PC-3 (cell line): ENCODE measurements around the gene NUAK2. TPM values are rescaled to one million over a fixed set of nuclear protein-coding genes. Genes with fewer than 3 reads are reported as not detected.
A peak's percentile ranks its signal among the peaks of the same experiment; 100 is the strongest.
"Not testable (repeated sequence)": the region's sequence is repeated elsewhere in the genome, so short reads cannot be mapped to it uniquely, and the experiment has no call there.

Experiments used
- ATAC-seq: fragments of 200-7000 bp; cut with Tn5 transposase; 2 replicates; pipeline ENCODE4 v1.9.1; 2020; ENCODE audit warnings: mild to moderate bottlenecking, moderate library complexity
- BruUV-seq: library from RNA; stranded (reverse); fragments of 400-500 nt; replicated peaks from 2 replicates; lab custom pipeline; 2021; lab: Mats Ljungman, UMichigan
- CTCF ChIA-PET: fragments of 300-600 bp; sonication (Branson Sonifier 250); formaldehyde crosslinking; loops from one replicate; lab custom pipeline; 2022; ENCODE audit warnings: antibody characterized with exemption; lab: Charles Lee
- POLR2A ChIA-PET: fragments of 300-600 bp; sonication (Branson Sonifier 250); formaldehyde crosslinking; loops from one replicate; lab custom pipeline; 2022; ENCODE audit warnings: antibody characterized with exemption; ENCODE audit not compliant: unreplicated experiment; lab: Charles Lee
- DNase-seq: peaks from one replicate; pipeline ENCODE4 v3.0.0-alpha.2; 2015
- H2AFZ ChIP-seq: fragments of 300-600 bp; sonication (generic); 2 replicates; pipeline ENCODE4 v1.6.0; 2016; ENCODE audit warnings: antibody characterized with exemption, low read length
- H3F3A ChIP-seq: fragments of 300-600 bp; sonication (generic); one replicate; pipeline ENCODE4 v1.6.0; 2017; ENCODE audit warnings: antibody characterized with exemption, low read length, control low read depth, mild to moderate bottlenecking; ENCODE audit not compliant: unreplicated experiment
- H3K27ac ChIP-seq: fragments of 300-600 bp; sonication (generic); 2 replicates; pipeline ENCODE4 v1.5.1; 2016; ENCODE audit warnings: mild to moderate bottlenecking, low read length
- H3K27me3 ChIP-seq: fragments of 300-600 bp; sonication (generic); 2 replicates; pipeline ENCODE4 v1.6.1; 2016; ENCODE audit warnings: low read length, mixed read lengths
- H3K36me3 ChIP-seq: fragments of 300-600 bp; sonication (generic); 2 replicates; pipeline ENCODE4 v1.6.1; 2016; ENCODE audit warnings: low read depth, mixed run types, low read length, mixed read lengths
- H3K4me1 ChIP-seq: fragments of 300-600 bp; sonication (generic); 2 replicates; pipeline ENCODE4 v1.5.1; 2016; ENCODE audit warnings: low read length; ENCODE audit not compliant: insufficient read depth
- H3K4me2 ChIP-seq: fragments of 300-600 bp; sonication (generic); 2 replicates; pipeline ENCODE4 v1.6.0; 2016; ENCODE audit warnings: low read length
- H3K4me3 ChIP-seq: fragments of 300-600 bp; sonication (generic); 2 replicates; pipeline ENCODE4 v1.5.1; 2016; ENCODE audit warnings: mild to moderate bottlenecking, low read length, mixed read lengths
- H3K79me2 ChIP-seq: fragments of 300-600 bp; sonication (generic); 2 replicates; pipeline ENCODE4 v1.6.1; 2017; ENCODE audit warnings: low read length, mixed read lengths
- H3K9ac ChIP-seq: fragments of 300-600 bp; sonication (generic); 2 replicates; pipeline ENCODE4 v1.6.0; 2016; ENCODE audit warnings: mild to moderate bottlenecking, low read length
- H3K9me2 ChIP-seq: fragments of 300-600 bp; sonication (generic); replicated peaks from 2 replicates; pipeline ENCODE4 v1.6.1; 2016; ENCODE audit warnings: mixed run types, low read length, mixed read lengths
- H3K9me3 ChIP-seq: fragments of 300-600 bp; sonication (generic); 2 replicates; pipeline ENCODE4 v1.6.1; 2016; ENCODE audit warnings: low read length, mixed read lengths
- H4K20me1 ChIP-seq: fragments of 300-600 bp; sonication (generic); 2 replicates; pipeline ENCODE4 v1.6.1; 2016; ENCODE audit warnings: low read length, mixed read lengths
- EZH2 ChIP-seq: fragments of 300-600 bp; sonication (generic); IDR thresholded peaks from one replicate; pipeline ENCODE4 v1.6.1; 2017; ENCODE audit warnings: antibody characterized with exemption, mild to moderate bottlenecking, low read length; ENCODE audit not compliant: unreplicated experiment
- EZH2phosphoT487 ChIP-seq: fragments of 300-600 bp; sonication (generic); IDR thresholded peaks from 2 replicates; pipeline ENCODE4 v1.6.1; 2018; ENCODE audit warnings: mild to moderate bottlenecking, antibody characterized with exemption, low read length, borderline replicate concordance
- intact Hi-C: fragments of 100-400 bp; cut with micrococcal nuclease; formaldehyde crosslinking; loops from 2 replicates; pipeline ENCODE4 v1.9.0; 2023
- total RNA-seq: library from RNA; depleted of rRNA; stranded (reverse); fragments of >200 nt; gene quantifications from 2 replicates; pipeline ENCODE4 v1.2.3, GENCODE V29; 2014
- TF ChIP-seq, protein P1 (sequence below): fragments of 300-600 bp; sonication (generic); conservative IDR thresholded peaks from 2 replicates; pipeline ENCODE4 v1.5.1; 2017; ENCODE audit warnings: antibody characterized with exemption, low read depth, mild to moderate bottlenecking, low read length

NUAK2 gene
- total RNA-seq, 1 experiment from 2014 or later, result 3.8 TPM

DNA sequence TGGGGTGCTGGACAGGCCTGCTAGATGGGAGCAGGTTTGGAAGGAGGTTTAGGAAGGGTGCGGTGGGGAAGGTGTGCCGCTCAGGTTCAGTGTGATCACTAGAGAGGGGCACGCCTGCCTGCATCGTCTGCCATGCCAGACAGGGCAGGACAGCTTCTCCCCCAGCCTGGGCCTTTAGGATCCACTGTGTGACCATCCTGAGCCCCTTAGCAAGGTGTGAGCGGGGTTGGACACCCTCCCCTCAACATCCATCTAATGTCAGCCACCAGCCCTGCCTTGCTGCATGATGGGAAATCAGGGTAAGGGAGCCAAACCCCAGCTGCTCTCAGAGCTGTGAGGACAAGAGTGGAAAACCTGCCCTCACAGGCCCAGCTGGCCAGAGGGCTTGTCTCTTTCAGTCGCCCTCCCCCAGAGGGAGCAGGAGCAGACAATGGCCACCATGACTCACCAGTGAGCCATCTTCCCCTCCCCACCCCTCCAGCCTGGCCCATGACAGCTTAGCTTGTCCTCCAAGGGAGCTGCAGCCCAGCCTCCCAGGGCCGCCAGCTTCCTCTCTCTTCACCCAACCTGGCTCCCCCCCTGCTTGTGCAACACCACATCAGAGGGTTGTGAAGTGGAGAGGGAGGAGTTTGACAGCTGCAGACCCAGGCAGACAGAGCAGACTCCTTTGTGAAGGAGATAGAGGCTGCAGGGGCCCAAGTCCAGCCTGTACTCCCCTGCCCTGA is 37.0 kb downstream of the NUAK2 start:
- Histone ChIP-seq H3F3A (no peaks in the 10 kb centered on the region), H3K27ac (peak overlapping the region; percentile 66), H4K20me1 (no peaks in the 10 kb centered on the region), H3K36me3 (no peaks in the 10 kb centered on the region), H3K9ac (peak overlapping the region; percentile 27), H2AFZ (peak overlapping the region; percentile 39), H3K9me2 (no peaks in the 10 kb centered on the region), H3K4me1 (peaks cover 45% of the 10 kb centered on the region), H3K27me3 (no peaks in the 10 kb centered on the region), H3K4me3 (no peak overlapping the region), H3K4me2 (peak overlapping the region; percentile 52), H3K9me3 (no peaks in the 10 kb centered on the region), H3K79me2 (no peaks in the 10 kb centered on the region)
- ChIA-PET POLR2A (interaction anchor here (0.5 to 1.3 kb wide), 6 partner anchors 12 to 1771 kb away, joined by 3 to 8 read pairs (median 4); no protein-coding TSS in a partner anchor), CTCF (interaction anchor here (0.7 to 1.3 kb wide), 7 partner anchors 10 to 41 kb away, joined by 3 to 15 read pairs (median 4); partner anchors contain the start of gene NUAK2)
- ATAC-seq (peak; percentile 98), DNase-seq (peak; percentile 99)
- no peak for TF ChIP-seq EZH2
- TF ChIP-seq EZH2phosphoT487, result no peak
- TF ChIP-seq, protein P1, sequence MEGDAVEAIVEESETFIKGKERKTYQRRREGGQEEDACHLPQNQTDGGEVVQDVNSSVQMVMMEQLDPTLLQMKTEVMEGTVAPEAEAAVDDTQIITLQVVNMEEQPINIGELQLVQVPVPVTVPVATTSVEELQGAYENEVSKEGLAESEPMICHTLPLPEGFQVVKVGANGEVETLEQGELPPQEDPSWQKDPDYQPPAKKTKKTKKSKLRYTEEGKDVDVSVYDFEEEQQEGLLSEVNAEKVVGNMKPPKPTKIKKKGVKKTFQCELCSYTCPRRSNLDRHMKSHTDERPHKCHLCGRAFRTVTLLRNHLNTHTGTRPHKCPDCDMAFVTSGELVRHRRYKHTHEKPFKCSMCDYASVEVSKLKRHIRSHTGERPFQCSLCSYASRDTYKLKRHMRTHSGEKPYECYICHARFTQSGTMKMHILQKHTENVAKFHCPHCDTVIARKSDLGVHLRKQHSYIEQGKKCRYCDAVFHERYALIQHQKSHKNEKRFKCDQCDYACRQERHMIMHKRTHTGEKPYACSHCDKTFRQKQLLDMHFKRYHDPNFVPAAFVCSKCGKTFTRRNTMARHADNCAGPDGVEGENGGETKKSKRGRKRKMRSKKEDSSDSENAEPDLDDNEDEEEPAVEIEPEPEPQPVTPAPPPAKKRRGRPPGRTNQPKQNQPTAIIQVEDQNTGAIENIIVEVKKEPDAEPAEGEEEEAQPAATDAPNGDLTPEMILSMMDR, result no peak
- BruUV-seq, result no TSS peak
- intact Hi-C loops, result no loop called here

DNA sequence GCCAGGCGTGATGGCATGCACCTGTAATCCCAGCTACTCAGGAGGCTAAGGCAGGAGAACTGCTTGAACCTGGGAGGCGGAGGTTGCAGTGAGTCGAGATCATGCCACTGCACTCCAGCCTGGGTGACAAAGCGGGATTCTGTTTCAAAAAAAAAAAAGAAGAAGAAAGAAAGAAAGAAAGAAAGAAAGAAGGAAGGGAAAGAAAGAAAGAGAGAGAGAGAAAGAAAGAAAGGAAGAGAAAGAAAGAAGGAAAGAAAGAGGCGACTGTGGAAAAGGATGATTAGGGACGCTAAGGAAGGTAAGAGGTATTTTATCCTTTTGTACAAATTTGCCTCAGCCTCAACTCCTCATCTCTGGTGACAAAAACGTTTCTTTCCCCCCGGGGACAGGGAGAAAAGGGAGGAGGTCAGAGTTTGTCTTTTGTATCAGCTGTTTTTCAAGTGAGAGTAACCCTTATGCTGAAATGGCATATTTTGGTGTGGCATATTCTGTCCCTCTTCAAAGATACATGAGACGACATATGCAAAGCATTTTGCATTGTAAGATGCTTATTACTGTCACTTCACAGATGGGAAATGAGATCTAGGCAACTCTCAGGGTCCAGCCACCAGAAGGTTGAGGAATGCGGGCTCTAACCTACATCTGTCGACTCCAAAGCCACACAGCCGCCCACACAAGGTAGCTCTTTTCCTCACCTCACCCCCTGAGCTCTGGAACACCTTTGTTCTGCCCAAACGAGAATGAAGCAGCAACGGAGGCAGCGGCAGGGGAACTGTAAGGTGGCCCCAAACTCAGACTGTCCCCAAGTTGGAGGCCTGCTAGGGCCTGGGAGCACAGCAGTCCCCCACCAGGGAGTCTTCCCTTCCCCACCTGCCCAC is 38.0 kb downstream of the NUAK2 start:
- no peaks in the 10 kb centered on the region for H3K79me2 ChIP-seq
- H3K4me2 ChIP-seq, result no peak overlapping the region
- H3K27ac ChIP-seq, result peak overlapping the region; percentile 66
- no peaks in the 10 kb centered on the region for H3F3A ChIP-seq
- no peak overlapping the region for H2AFZ ChIP-seq
- H3K4me3 ChIP-seq, result no peak overlapping the region
- no peak for TF ChIP-seq EZH2
- TF ChIP-seq, protein P1, result no peak
- no peak for TF ChIP-seq EZH2phosphoT487
- H4K20me1 ChIP-seq, result no peaks in the 10 kb centered on the region
- H3K4me1 ChIP-seq, result peaks cover 45% of the 10 kb centered on the region
- no peak for ATAC-seq
- ChIA-PET CTCF (interaction anchor here (1.3 kb wide), 1 partner anchor 36 kb away, joined by 4 read pairs; no protein-coding TSS in a partner anchor), POLR2A (interaction anchor here (1.3 kb wide), 1 partner anchor 13 kb away, joined by 5 read pairs; no protein-coding TSS in a partner anchor)
- no peaks in the 10 kb centered on the region for H3K9me3 ChIP-seq
- no peaks in the 10 kb centered on the region for H3K9me2 ChIP-seq
- intact Hi-C loops, result no loop called here
- BruUV-seq, result no TSS peak
- no peaks in the 10 kb centered on the region for H3K36me3 ChIP-seq
- no peaks in the 10 kb centered on the region for H3K27me3 ChIP-seq
- DNase-seq, result no peak
- no peak overlapping the region; the same call in 1 of the 2 replicates for H3K9ac ChIP-seq

DNA sequence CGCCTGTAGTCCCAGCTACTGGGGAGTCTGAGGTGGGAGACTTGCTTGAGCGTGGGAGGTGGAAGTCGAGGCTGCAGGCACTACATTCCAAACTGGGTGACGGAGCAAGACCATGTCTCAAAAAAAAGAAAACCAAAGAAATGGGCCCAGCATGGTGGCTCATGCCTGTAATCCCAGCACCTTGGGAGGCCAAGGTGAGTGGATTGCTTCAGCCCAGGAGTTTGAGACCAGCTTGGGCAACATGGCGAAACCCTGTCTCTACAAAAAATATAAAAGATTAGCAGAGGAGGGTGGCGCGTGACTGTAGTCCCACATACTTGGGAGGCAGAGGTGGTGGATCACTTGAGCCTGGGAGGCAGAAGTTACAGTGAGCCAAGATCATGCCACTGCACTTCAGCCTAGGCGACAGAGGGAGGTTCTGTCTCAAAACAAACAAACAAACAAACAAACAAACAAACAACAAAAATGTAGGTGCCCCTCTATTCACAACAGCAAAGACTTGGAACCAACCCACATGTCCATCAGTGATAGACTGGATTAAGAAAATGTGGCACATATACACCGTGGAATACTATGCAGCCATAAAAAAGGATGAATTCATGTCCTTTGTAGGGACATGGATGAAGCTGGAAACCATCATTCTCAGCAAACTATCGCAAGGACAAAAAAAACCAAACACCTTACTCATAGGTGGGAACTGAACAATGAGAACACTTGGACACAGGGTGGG is 40.7 kb downstream of the NUAK2 start:
- H3K79me2 ChIP-seq, H4K20me1 ChIP-seq, POLR2A ChIA-PET, H3K36me3 ChIP-seq, ATAC-seq, BruUV-seq, H3K9me3 ChIP-seq, H2AFZ ChIP-seq, H3K27ac ChIP-seq, H3K4me3 ChIP-seq, H3K27me3 ChIP-seq, H3K9ac ChIP-seq, DNase-seq, intact Hi-C loops, H3F3A ChIP-seq, H3K4me2 ChIP-seq, H3K9me2 ChIP-seq: not testable (repeated sequence)
- CTCF ChIA-PET, result interaction anchor here (1.0 kb wide), 1 partner anchor 45 kb away, joined by 3 read pairs; no protein-coding TSS in a partner anchor
- peaks cover 25% of the 10 kb centered on the region for H3K4me1 ChIP-seq
